Measurements from ENCODE around the gene ALDH1L1. TPM values are rescaled to one million over a fixed set of nuclear protein-coding genes. Genes with fewer than 3 reads are reported as not detected.

The ALDH1L1 gene
- total and polyA plus RNA-seq, 2 experiments from 2014 or later = 1.0 to 1.3 TPM

- TF ChIP-seq EZH2phosphoT487 (IDR thresholded peaks at IDR 0.05; ENCODE audit: unreplicated experiment) (no peak), STAT1 (IDR thresholded peaks at IDR 0.05; ENCODE audit: unreplicated experiment) (no peak), JUNB (IDR thresholded peaks at IDR 0.05; ENCODE audit: unreplicated experiment) (no peak), REST (IDR thresholded peaks at IDR 0.05; ENCODE audit: unreplicated experiment) (no peak), POLR2AphosphoS5 (IDR thresholded peaks at IDR 0.05; ENCODE audit: low read depth) (no peak), ZNF114 (CRISPR knock-in tag; IDR thresholded peaks at IDR 0.05) (no peak), ZNF462 (CRISPR knock-in tag; IDR thresholded peaks at IDR 0.05) (no peak), NANOG (IDR thresholded peaks at IDR 0.05; ENCODE audit: borderline replicate concordance) (no peak), ZNF331 (CRISPR knock-in tag; IDR thresholded peaks at IDR 0.05; ENCODE audit: low read depth) (no peak), CREB1 (CRISPR knock-in tag; IDR thresholded peaks at IDR 0.05; ENCODE audit: low read depth) (no peak), EZH2 (IDR thresholded peaks at IDR 0.05; ENCODE audit: low read depth, unreplicated experiment) (no peak)
- TF ChIP-seq, protein P1, sequence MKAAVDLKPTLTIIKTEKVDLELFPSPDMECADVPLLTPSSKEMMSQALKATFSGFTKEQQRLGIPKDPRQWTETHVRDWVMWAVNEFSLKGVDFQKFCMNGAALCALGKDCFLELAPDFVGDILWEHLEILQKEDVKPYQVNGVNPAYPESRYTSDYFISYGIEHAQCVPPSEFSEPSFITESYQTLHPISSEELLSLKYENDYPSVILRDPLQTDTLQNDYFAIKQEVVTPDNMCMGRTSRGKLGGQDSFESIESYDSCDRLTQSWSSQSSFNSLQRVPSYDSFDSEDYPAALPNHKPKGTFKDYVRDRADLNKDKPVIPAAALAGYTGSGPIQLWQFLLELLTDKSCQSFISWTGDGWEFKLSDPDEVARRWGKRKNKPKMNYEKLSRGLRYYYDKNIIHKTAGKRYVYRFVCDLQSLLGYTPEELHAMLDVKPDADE (IDR thresholded peaks at IDR 0.05) = no peak
- TF ChIP-seq, protein P2, sequence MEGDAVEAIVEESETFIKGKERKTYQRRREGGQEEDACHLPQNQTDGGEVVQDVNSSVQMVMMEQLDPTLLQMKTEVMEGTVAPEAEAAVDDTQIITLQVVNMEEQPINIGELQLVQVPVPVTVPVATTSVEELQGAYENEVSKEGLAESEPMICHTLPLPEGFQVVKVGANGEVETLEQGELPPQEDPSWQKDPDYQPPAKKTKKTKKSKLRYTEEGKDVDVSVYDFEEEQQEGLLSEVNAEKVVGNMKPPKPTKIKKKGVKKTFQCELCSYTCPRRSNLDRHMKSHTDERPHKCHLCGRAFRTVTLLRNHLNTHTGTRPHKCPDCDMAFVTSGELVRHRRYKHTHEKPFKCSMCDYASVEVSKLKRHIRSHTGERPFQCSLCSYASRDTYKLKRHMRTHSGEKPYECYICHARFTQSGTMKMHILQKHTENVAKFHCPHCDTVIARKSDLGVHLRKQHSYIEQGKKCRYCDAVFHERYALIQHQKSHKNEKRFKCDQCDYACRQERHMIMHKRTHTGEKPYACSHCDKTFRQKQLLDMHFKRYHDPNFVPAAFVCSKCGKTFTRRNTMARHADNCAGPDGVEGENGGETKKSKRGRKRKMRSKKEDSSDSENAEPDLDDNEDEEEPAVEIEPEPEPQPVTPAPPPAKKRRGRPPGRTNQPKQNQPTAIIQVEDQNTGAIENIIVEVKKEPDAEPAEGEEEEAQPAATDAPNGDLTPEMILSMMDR (conservative IDR thresholded peaks at IDR 0.05; ENCODE audit: low read depth in 2 of 2) = no peak
- H3K27ac Mint-ChIP-seq = no peak overlapping the region
These were observed 65.7 kb downstream of the ALDH1L1 start for GRCh38 chr3:126114443-126115386.

More at GRCh38 chr3:126114443-126115386, 65.7 kb downstream of the ALDH1L1 start:
- H3K4me2 ChIP-seq = no peak overlapping the region
- DNase-seq (ENCODE audit: low spot score) (no peak), ATAC-seq (no peak)
- no peaks in the 10 kb centered on the region for H3K36me3 ChIP-seq (ENCODE audit: insufficient read depth)
- no peak overlapping the region for H3K4me3 ChIP-seq
- H3K4me1 ChIP-seq (ENCODE audit: insufficient read depth) = no peaks in the 10 kb centered on the region
- H3K27ac ChIP-seq (ENCODE audit: low read depth) = no peak overlapping the region
- no peaks in the 10 kb centered on the region for H3K79me2 ChIP-seq (replicated peaks; ENCODE audit: insufficient read depth)
- H3K27me3 ChIP-seq (ENCODE audit: insufficient read depth) = no peaks in the 10 kb centered on the region
- Mint-ChIP-seq H3K4me3 (no peak overlapping the region), H3K27me3 (ENCODE audit: insufficient read depth, low read depth, poor library complexity) (peaks cover 5% of the 10 kb centered on the region), H3K9me3 (no peaks in the 10 kb centered on the region; the same call in 2 of the 3 replicates), H3K36me3 (ENCODE audit: low read depth) (peaks cover 7% of the 10 kb centered on the region; the same call in 2 of the 3 replicates), H3K4me1 (no peaks in the 10 kb centered on the region; the same call in 2 of the 3 replicates)
- H4K20me1 ChIP-seq (replicated peaks; ENCODE audit: insufficient read depth) = no peaks in the 10 kb centered on the region
- H2AFZ ChIP-seq = no peak overlapping the region
- H3F3A ChIP-seq (replicated peaks; ENCODE audit: low read depth) = no peaks in the 10 kb centered on the region
- H3K9me2 ChIP-seq (ENCODE audit: insufficient read depth) = 0 out of 2 replicates have a peak, but pooled peaks cover 3% of the 10 kb centered on the region
